Esophagus muscularis mucosa (tissue), 4 donors: ENCODE results near the gene CCDC116. TPM values are rescaled to one million over a fixed set of nuclear protein-coding genes. Genes with fewer than 3 reads are reported as not detected.

Experiments
- DNase-seq: peaks from one replicate; pipeline ENCODE4 v3.0.0-alpha.2; 2017; ENCODE audit errors: extremely low spot score
- H3K27ac ChIP-seq, 4 donors: fragments of 200-600 bp; sonication (generic); replicated peaks in 1 of 4; 1 replicate in 3 of 4; 2 replicates in 1 of 4; pipeline ENCODE4 v1.5.1; 2016 to 2019; ENCODE audit warnings: mild to moderate bottlenecking in 1 of 4
- H3K27me3 ChIP-seq, 4 donors: fragments of 200-600 bp; sonication (generic); one replicate each; pipeline versions ENCODE4 v1.5.1 to v1.6.0; 2016 to 2019
- H3K36me3 ChIP-seq, 4 donors: fragments of 200-600 bp; sonication (generic); one replicate each; pipeline ENCODE4 v1.5.1; 2016 to 2019
- H3K4me1 ChIP-seq, 4 donors: fragments of 200-600 bp; sonication (generic); one replicate each; pipeline ENCODE4 v1.5.1; 2016 to 2019
- H3K4me3 ChIP-seq, 4 donors: fragments of 200-600 bp; sonication (generic); 1 replicate in 2 of 4; 2 replicates in 2 of 4; pipeline ENCODE4 v1.5.1; 2016 to 2019; ENCODE audit warnings: mild to moderate bottlenecking in 4 of 4, moderate library complexity in 1 of 4
- H3K9me3 ChIP-seq, 4 donors: fragments of 200-600 bp; sonication (generic); 1 replicate in 3 of 4; 2 replicates in 1 of 4; pipeline ENCODE4 v1.5.1; 2016 to 2019
- EP300 ChIP-seq: sonication (generic); formaldehyde crosslinking; IDR thresholded peaks from one replicate; pipeline ENCODE4 v1.6.1; 2017; ENCODE audit warnings: antibody characterized with exemption
- POLR2A ChIP-seq: fragments of 450-650 bp; IDR thresholded peaks from one replicate; pipeline ENCODE4 v1.6.1; 2017; ENCODE audit warnings: antibody characterized with exemption, moderate library complexity, mild to moderate bottlenecking, low read depth
- POLR2AphosphoS5 ChIP-seq, 2 donors: sonication (generic); formaldehyde crosslinking; IDR thresholded peaks; one replicate each; pipeline ENCODE4 v1.6.1; 2017; ENCODE audit warnings: antibody characterized with exemption in 2 of 2
- WGBS: methylation state at CpG from one replicate; pipeline ENCODE4 v1.1.5; 2018; 5-methylcytosine and 5-hydroxymethylcytosine counted together
- intact Hi-C: fragments of 100-400 bp; cut with DNase I; formaldehyde crosslinking; loops from one replicate; pipeline ENCODE4 v1.15.1; 2023
- total RNA-seq, 4 donors: library from RNA; depleted of rRNA; stranded (reverse); fragments of >200 nt; gene quantifications; one replicate each; pipeline versions ENCODE4 v1.1.0 to v1.2.1, GENCODE V29; 2016
- TF ChIP-seq, protein P1 (sequence below), 3 experiments: fragments of 200-600 bp in 2 of 3; fragments of 450-650 bp in 1 of 3; sonication (generic) in 2 of 3; IDR thresholded peaks; one replicate each; pipeline ENCODE4 v1.5.1; 2017 to 2019; ENCODE audit warnings: antibody characterized with exemption in 3 of 3, mild to moderate bottlenecking in 2 of 3, moderate library complexity in 1 of 3

The CCDC116 gene
- total RNA-seq, 4 donors from 2014 or later: 0.26 to 0.99 (median 0.55) TPM

DNA sequence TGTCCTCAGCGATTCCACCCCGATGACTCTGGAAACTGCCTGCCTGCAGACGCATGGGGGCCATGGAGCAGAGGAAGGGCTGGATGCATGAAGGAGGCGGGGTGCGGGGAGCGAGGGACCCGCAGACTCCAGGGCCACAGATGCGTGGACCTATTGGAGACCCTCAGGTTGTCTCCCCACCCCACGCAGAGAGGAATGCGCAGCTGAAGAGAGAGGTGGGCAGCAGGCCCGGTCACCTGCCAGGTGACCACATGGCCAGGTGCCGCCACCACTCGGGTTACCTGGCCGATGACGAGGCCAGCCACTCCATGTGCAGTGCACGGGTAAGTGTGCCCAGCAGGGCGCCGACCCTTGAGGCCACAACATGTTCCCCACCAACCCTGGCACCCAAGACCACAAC is 371 bp downstream of the CCDC116 start:
- Histone ChIP-seq H3K4me1 (peaks cover 12 to 24% (median 17%) of the 10 kb centered on the region in 4 donors), H3K4me3 (no peak overlapping the region), H3K27me3 (no peaks in the 10 kb centered on the region), H3K36me3 (peaks cover 0 to 6% (median 5%) of the 10 kb centered on the region in 4 donors), H3K9me3 (no peaks in the 10 kb centered on the region), H3K27ac (no peak overlapping the region)
- no peak for TF ChIP-seq POLR2A
- TF ChIP-seq, protein P1, sequence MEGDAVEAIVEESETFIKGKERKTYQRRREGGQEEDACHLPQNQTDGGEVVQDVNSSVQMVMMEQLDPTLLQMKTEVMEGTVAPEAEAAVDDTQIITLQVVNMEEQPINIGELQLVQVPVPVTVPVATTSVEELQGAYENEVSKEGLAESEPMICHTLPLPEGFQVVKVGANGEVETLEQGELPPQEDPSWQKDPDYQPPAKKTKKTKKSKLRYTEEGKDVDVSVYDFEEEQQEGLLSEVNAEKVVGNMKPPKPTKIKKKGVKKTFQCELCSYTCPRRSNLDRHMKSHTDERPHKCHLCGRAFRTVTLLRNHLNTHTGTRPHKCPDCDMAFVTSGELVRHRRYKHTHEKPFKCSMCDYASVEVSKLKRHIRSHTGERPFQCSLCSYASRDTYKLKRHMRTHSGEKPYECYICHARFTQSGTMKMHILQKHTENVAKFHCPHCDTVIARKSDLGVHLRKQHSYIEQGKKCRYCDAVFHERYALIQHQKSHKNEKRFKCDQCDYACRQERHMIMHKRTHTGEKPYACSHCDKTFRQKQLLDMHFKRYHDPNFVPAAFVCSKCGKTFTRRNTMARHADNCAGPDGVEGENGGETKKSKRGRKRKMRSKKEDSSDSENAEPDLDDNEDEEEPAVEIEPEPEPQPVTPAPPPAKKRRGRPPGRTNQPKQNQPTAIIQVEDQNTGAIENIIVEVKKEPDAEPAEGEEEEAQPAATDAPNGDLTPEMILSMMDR (IDR thresholded peaks at IDR 0.05): no peak
- no peak for TF ChIP-seq EP300
- TF ChIP-seq POLR2AphosphoS5 (IDR thresholded peaks at IDR 0.05): no peak
- WGBS: 97% methylated on average over 18 of the region's 18 CpGs
- intact Hi-C loops: no loop called here
- DNase-seq: no peak

DNA sequence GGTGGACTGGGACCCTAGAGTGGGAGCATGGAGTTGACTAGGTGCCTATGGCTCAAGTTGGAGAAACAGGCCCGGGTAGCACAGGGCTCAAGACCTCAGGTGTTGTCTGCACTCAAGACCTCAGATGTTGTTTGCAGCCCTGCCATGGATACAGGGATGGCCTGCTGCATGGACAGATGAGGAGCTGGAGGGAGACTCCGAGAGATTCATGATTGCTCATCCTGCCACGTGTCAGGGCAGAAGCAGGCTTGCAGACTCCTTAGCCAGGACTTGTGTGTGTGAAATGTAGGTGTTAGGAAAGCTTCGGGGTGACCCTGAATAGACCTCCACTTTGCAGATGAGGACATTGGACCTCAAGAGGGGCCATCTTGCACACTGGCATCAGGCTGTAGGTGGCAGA is 921 bp downstream of the CCDC116 start:
- no peak for TF ChIP-seq POLR2AphosphoS5 (IDR thresholded peaks at IDR 0.05)
- TF ChIP-seq, protein P1 (IDR thresholded peaks at IDR 0.05): no peak
- no peak for TF ChIP-seq EP300
- no peak for TF ChIP-seq POLR2A

DNA sequence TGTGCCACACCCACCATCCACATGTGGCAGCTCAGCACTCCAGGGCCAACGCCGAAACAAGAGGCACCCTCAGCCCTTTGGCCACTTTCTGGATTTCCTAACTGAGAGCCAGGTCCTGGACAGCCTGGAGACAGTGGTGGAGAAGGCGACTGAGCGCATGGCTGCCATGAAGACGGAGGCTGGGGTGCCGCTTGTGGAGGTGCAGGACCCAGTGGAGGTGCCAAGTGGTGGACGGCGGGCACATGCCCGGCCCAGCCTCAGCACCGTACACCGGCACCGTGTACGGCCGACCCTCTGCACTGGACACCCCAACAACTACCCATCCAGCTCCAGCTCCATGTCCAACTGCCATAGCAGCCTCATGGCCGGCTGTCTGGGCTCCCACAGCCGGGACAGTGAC is 1.5 kb downstream of the CCDC116 start:
- Histone ChIP-seq H3K27ac (no peak overlapping the region), H3K27me3 (no peaks in the 10 kb centered on the region), H3K4me3 (no peak overlapping the region), H3K4me1 (peaks cover 4 to 12% (median 8%) of the 10 kb centered on the region in 4 donors), H3K36me3 (no peaks in the 10 kb centered on the region), H3K9me3 (no peaks in the 10 kb centered on the region)
- intact Hi-C loops: no loop called here
- TF ChIP-seq POLR2A (no peak), EP300 (no peak), POLR2AphosphoS5 (IDR thresholded peaks at IDR 0.05) (no peak)
- TF ChIP-seq, protein P1 (IDR thresholded peaks at IDR 0.05): no peak
- WGBS: 87% methylated on average over 16 of the region's 16 CpGs
- no peak for DNase-seq

More for the DNA sequence above, 921 bp downstream of the CCDC116 start:
- peaks cover 10 to 18% (median 14%) of the 10 kb centered on the region in 4 donors for H3K4me1 ChIP-seq
- H3K4me3 ChIP-seq: no peak overlapping the region
- no peak for DNase-seq
- H3K27ac ChIP-seq: no peak overlapping the region
- intact Hi-C loops: no loop called here
- no peaks in the 10 kb centered on the region for H3K27me3 ChIP-seq
- 97% methylated on average over 4 of the region's 4 CpGs for WGBS
- peaks cover 0 to under 1% (median 0%) of the 10 kb centered on the region in 4 donors for H3K36me3 ChIP-seq
- no peaks in the 10 kb centered on the region for H3K9me3 ChIP-seq

- no peak overlapping the region for H3K4me3 ChIP-seq
- no peaks in the 10 kb centered on the region for H3K36me3 ChIP-seq
- TF ChIP-seq POLR2A: no peak
- no peak for TF ChIP-seq POLR2AphosphoS5 (IDR thresholded peaks at IDR 0.05)
- TF ChIP-seq EP300: no peak
- TF ChIP-seq, protein P1 (IDR thresholded peaks at IDR 0.05): no peak
- no peak for DNase-seq
- H3K27me3 ChIP-seq: no peaks in the 10 kb centered on the region
- no peaks in the 10 kb centered on the region for H3K9me3 ChIP-seq
- H3K27ac ChIP-seq: no peak overlapping the region
- H3K4me1 ChIP-seq: peaks cover 0 to 6% (median 4%) of the 10 kb centered on the region in 4 donors
- intact Hi-C loops: no loop called here
- 80% methylated on average over 11 of the region's 19 CpGs for WGBS
Measured at GRCh38 chr22:21634844-21635243, 2.3 kb downstream of the CCDC116 start.

- H3K27me3 ChIP-seq: no peaks in the 10 kb centered on the region
- intact Hi-C loops: no loop called here
- WGBS: 80% methylated on average over 15 of the region's 15 CpGs
Measured at GRCh38 chr22:21635771-21636510, 3.4 kb downstream of the CCDC116 start.

More at GRCh38 chr22:21635771-21636510, 3.4 kb downstream of the CCDC116 start:
- Histone ChIP-seq H3K9me3 (no peaks in the 10 kb centered on the region), H3K4me1 (peaks cover 0 to 2% (median 1%) of the 10 kb centered on the region in 4 donors), H3K27ac (no peak overlapping the region), H3K4me3 (no peak overlapping the region), H3K36me3 (no peaks in the 10 kb centered on the region)
- no peak for DNase-seq
- TF ChIP-seq POLR2AphosphoS5 (IDR thresholded peaks at IDR 0.05) (no peak), EP300 (no peak), POLR2A (no peak)
- TF ChIP-seq, protein P1 (IDR thresholded peaks at IDR 0.05): no peak
